Cerebellar cortex (tissue), 1 donor: ENCODE data around the gene NR1H4.
A peak's percentile ranks its signal among the peaks of the same experiment; 100 is the strongest.
"Not testable (repeated sequence)": the region's sequence is repeated elsewhere in the genome, so short reads cannot be mapped to it uniquely, and the experiment has no call there.

Experiments
- DNase-seq: peaks from one replicate; pipeline ENCODE4 v3.0.0-alpha.2; 2015; ENCODE audit warnings: low spot score

Gene NR1H4

GRCh38 chr12:100518376-100518775 lies 44.7 kb downstream of the NR1H4 start:
- no peak for DNase-seq

GRCh38 chr12:100520048-100520769 lies 46.5 kb downstream of the NR1H4 start:
- DNase-seq, result no peak

DNA sequence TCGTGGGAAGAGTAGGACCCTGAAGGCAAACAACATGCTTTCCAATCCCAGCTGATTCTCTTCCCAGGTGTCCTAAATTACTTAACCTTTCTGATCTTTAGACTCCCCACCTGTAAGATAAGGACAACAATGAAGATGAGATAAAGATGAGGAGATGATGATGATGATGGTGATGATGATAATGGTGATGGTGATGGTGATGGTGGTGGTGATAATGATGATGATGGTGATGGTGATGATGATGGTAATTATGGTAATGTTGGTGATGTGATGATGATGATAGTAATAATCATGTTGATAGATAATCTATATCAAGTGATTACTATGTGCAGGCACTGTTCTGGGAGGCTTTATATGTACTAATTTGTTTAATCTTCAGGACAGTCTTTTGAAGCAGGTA lies 48.3 kb downstream of the NR1H4 start:
- no peak for DNase-seq

- DNase-seq, result no peak
Observed at GRCh38 chr12:100528034-100528433, 54.4 kb downstream of the NR1H4 start.

DNA sequence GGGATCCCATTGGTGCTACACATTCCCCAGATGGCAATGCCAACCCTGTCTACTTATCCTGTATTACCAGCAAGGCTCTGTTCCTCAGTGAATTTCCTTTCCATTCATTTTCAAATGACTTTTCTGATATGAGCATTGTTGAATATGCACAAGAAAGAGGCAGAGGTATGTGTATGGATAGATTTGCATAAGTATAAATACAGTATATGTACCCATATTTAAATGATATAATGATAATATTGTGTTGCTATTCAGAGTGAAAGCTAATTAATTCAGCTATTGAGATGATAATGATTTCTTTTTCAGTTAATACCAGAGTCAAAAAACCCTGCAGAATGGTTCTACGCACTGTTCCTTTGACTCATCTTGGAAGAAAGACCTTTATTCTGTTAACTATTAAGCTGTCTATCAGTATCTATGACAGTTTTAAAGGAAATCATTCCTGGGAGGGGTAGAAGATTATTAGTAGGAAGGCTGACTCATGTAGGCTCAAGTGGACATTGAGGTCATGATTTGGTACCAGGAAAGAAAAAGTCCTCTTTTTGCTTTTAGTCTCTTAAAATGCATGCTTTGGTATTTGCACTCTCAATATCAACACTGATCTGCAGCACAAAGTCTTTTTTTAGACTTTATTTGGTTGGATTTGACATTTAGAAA lies 54.9 kb downstream of the NR1H4 start:
- DNase-seq, result no peak

DNA sequence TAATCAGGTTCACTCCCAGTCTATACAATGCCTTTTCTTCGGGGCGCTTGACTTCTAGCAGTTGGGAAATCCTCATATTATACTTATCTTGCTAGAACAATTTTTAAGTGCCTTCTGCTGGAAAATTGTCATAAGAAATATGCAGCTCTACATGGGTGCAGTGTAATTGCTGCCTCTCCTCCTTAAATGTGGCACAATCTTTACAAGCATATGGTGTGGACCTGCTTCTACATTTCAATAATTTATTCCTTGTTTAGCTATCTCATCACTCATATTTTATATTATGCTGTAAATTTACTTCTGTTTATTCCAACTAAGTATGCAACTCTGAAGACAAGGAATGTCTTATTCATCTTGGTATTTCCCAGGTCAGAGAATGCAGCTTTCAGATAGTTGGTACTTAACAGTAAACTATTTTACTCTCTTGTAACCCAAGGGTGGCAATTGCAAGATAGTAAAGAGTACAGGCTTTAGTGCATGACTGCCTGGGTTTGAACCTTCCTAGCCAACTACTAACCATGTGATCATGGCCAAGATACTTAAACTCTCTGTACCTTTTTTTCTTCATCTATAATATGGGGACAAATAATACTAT lies 56.2 kb downstream of the NR1H4 start:
- DNase-seq, result no peak

DNA sequence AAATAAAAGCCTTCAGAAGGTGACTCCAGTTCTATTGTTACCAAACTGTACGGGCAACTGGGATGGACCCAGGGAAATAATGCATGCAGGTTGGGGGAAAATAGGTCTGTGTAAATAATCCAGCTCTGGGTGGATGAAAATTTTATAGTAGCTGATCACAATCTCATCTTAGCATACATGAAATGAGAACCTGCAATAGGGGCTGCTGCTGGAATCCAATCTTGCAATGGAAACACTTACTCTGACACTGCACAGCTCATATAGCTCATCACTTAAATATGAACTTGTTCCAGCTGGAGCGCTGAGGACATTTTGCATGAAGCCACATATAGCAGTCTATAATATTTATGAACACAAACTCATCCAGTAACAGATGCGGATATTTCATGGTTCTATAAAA lies 59.7 kb downstream of the NR1H4 start:
- DNase-seq, result no peak

- no peak for DNase-seq
Observed at GRCh38 chr12:100534625-100535227, 61.1 kb downstream of the NR1H4 start.

GRCh38 chr12:100539202-100539601 lies 65.5 kb downstream of the NR1H4 start:
- DNase-seq, result no peak

GRCh38 chr12:100544165-100544564 lies 70.5 kb downstream of the NR1H4 start:
- DNase-seq, result no peak

- no peak for DNase-seq
Observed at GRCh38 chr12:100545092-100545491, 71.4 kb downstream of the NR1H4 start.

GRCh38 chr12:100553936-100554335 lies 80.3 kb downstream of the NR1H4 start:
- DNase-seq, result no peak

- peak; percentile 71 for DNase-seq
Observed at GRCh38 chr12:100554608-100555077, 81.0 kb downstream of the NR1H4 start.

GRCh38 chr12:100555722-100556121 lies 82.1 kb downstream of the NR1H4 start:
- no peak for DNase-seq

DNA sequence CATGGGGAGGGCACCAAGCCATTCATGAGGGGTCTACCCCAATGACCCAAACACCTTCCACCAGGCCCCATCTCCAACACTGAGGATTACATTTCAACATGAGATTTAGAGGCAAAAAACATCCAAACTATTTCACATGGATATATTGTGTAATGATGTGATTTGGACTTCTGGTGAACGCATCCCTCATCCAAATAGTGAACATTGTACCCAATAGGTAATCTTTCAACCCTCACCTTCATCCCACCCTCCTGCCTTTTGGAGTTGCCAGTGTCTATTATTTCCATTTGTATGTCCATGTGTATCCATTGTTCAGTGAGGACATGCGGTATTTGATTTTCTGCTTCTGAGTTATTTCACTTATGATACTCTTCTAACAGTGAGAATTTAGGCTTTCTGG lies 83.7 kb downstream of the NR1H4 start:
- DNase-seq, result no peak

GRCh38 chr12:100559261-100559660 lies 85.6 kb downstream of the NR1H4 start:
- DNase-seq, result not testable (repeated sequence)

- DNase-seq, result no peak
Observed at GRCh38 chr12:100564090-100564489, 90.4 kb downstream of the NR1H4 start.

GRCh38 chr12:100564905-100565467 lies 91.3 kb downstream of the NR1H4 start:
- DNase-seq, result no peak

DNA sequence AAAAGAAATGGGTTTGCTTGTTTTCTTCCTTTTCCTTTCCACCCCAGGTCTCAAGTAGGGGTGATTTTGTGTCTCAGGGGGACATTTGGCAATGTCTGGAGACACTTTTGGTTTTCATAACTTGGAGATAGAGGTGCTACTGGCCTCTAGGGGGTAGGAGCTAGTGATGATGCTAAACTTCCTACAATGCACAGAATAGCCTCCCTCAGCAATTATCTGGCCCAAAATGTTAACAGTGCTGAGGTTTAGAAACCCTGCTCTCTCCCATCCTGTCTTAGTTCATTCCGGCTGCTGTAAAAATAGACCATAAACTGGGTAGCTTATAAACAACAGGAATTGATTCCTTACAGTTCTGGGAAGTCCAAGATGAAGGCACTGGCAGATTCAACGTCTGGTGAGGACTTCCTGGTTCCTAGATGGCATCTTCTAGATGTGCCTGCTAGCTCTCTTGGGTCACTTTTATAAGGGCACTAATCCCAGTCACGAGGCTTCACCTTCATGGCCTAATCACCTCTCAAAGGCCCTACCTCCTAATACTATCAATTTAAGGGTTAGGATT lies 92.4 kb downstream of the NR1H4 start:
- no peak for DNase-seq

GRCh38 chr12:100566887-100567637 lies 93.4 kb downstream of the NR1H4 start:
- no peak for DNase-seq

GRCh38 chr12:100567945-100568344 lies 94.3 kb downstream of the NR1H4 start:
- no peak for DNase-seq
